Uterus (tissue), 4 donors: Measurements from ENCODE around the gene ZNF497. TPM values are rescaled to one million over a fixed set of nuclear protein-coding genes. Genes with fewer than 3 reads are reported as not detected.
"Not testable (repeated sequence)": the region's sequence is repeated elsewhere in the genome, so short reads cannot be mapped to it uniquely, and the experiment has no call there.

Source experiments
- DNase-seq, 2 donors: peaks; one replicate each; pipeline ENCODE4 v3.0.0-alpha.2; 2019 to 2020
- H3K27ac ChIP-seq, 2 donors: fragments of 200-600 bp; sonication (generic); 1 replicate in 1 of 2; 2 replicates in 1 of 2; pipeline ENCODE4 v1.5.1; 2016 to 2018
- H3K27me3 ChIP-seq, 2 donors: fragments of 200-600 bp; sonication (generic); one replicate each; pipeline ENCODE4 v1.5.1; 2018 to 2019; ENCODE audit warnings: control low read depth in 1 of 2
- H3K36me3 ChIP-seq, 2 donors: fragments of 200-600 bp; sonication (generic); one replicate each; pipeline ENCODE4 v1.5.1; 2019; ENCODE audit warnings: control low read depth in 1 of 2
- H3K4me1 ChIP-seq, 2 donors: fragments of 200-600 bp; sonication (generic); one replicate each; pipeline ENCODE4 v1.5.1; 2018 to 2019; ENCODE audit warnings: control low read depth in 1 of 2
- H3K4me3 ChIP-seq, 2 donors: fragments of 200-600 bp; sonication (generic); 1 replicate in 1 of 2; 2 replicates in 1 of 2; pipeline ENCODE4 v1.5.1; 2018 to 2019; ENCODE audit warnings: mild to moderate bottlenecking in 1 of 2
- H3K9me3 ChIP-seq, 2 donors: fragments of 200-600 bp; sonication (generic); one replicate each; pipeline ENCODE4 v1.5.1; 2019; ENCODE audit warnings: control low read depth in 1 of 2
- POLR2A ChIP-seq, 2 donors: fragments of 450-650 bp; IDR thresholded peaks; one replicate each; pipeline ENCODE4 v1.6.1; 2016; ENCODE audit warnings: antibody characterized with exemption in 2 of 2, mild to moderate bottlenecking in 1 of 2, moderate library complexity in 1 of 2
- intact Hi-C: fragments of 100-400 bp; cut with DNase I; formaldehyde crosslinking; loops from one replicate; pipeline ENCODE4 v1.15.1; 2023; ENCODE audit warnings: low total_unique reads
- total RNA-seq, 4 donors: library from RNA; depleted of rRNA in 3 of 4; stranded (reverse); fragments of >200 nt in 3 of 4; gene quantifications; one replicate each; pipeline versions ENCODE4 v1.1.0 to v1.2.4, GENCODE V29; 2014 to 2023
- TF ChIP-seq, protein P1 (sequence below), 4 experiments: fragments of 200-600 bp in 2 of 4; fragments of 450-650 bp in 2 of 4; sonication (generic) in 2 of 4; IDR thresholded peaks; one replicate each; pipeline ENCODE4 v1.5.1; 2016 to 2019; ENCODE audit warnings: antibody characterized with exemption in 4 of 4, mild to moderate bottlenecking in 2 of 4, moderate library complexity in 1 of 4
- donor health status: DM: yes; HTN: yes; CAD: no.

Gene ZNF497
- total RNA-seq, 4 donors from 2014 or later, result 3.4 to 7.2 (median 6.8) TPM; not detected in 1

DNA sequence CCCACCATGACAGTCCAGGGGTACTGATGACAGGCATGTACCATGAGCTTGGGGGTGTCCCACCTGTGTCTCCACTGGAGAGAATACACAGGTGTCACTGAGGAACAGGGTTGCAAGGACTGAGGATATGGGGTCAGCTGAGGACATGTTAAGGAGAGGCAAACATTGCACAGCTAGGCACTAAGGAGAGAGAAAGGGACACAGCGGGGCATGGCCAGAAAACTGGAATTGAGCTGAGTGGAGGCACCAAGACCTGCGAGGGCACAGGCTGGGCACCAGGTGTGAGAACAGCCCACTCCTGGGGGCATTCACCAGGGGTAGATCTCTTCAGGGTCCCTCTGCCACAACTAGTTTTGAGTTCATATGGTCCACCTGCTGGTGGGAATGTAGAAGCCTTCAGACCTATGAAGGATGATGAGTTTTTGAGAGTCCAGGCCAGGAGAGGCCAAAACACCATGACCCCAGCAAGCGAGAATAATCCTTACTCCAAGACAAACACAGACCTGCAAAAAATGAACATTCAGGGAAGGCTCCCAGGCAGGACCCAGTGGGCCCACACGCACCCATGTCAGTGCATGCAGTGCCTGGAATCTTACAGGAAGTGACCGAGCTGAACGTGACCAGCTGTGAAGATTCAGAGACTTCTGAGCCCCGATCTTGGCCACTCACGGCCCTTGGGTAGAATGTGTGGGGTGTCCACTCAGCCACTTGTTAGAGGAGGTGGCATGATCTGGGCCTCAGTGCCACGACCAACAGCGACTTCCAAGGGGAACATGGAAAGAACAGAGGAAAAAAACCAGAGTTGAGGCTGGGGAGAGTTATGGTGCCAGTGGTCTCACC lies 44.5 kb upstream of the ZNF497 start:
- no peak for DNase-seq
- H3K36me3 ChIP-seq, result no peaks in the 10 kb centered on the region
- H3K4me3 ChIP-seq, result peak overlapping the region; percentile 80 to 93
- H3K9me3 ChIP-seq, result no peaks in the 10 kb centered on the region
- H3K27me3 ChIP-seq, result no peaks in the 10 kb centered on the region
- intact Hi-C loops, result no loop called here
- no peak overlapping the region for H3K27ac ChIP-seq
- H3K4me1 ChIP-seq, result peaks cover 0 to 12% of the 10 kb centered on the region in 2 donors
- no peak for TF ChIP-seq POLR2A (IDR thresholded peaks at IDR 0.05)
- TF ChIP-seq, protein P1, sequence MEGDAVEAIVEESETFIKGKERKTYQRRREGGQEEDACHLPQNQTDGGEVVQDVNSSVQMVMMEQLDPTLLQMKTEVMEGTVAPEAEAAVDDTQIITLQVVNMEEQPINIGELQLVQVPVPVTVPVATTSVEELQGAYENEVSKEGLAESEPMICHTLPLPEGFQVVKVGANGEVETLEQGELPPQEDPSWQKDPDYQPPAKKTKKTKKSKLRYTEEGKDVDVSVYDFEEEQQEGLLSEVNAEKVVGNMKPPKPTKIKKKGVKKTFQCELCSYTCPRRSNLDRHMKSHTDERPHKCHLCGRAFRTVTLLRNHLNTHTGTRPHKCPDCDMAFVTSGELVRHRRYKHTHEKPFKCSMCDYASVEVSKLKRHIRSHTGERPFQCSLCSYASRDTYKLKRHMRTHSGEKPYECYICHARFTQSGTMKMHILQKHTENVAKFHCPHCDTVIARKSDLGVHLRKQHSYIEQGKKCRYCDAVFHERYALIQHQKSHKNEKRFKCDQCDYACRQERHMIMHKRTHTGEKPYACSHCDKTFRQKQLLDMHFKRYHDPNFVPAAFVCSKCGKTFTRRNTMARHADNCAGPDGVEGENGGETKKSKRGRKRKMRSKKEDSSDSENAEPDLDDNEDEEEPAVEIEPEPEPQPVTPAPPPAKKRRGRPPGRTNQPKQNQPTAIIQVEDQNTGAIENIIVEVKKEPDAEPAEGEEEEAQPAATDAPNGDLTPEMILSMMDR (IDR thresholded peaks at IDR 0.05), result no peak

DNA sequence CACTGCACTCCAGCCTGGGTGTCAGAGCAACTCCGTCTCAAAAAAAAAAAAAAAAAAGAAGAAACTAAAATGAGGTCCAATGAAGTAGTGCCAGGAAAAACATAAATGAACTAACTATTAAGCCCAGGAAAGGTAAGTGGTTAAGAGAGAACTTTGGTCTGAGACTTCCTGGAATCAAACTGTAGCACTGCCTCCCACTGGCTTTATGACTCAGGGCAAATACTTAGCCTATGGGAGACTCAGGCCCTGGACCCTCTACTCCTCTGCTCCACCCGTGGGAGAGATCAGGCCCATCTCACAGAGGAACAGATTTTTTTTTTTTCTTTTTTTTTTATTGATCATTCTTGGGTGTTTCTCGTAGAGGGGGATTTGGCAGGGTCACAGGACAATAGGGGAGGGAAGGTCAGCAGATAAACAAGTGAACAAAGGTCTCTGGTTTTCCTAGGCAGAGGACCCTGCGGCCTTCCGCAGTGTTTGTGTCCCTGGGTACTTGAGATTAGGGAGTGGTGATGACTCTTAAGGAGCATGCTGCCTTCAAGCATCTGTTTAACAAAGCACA lies 41.4 kb upstream of the ZNF497 start:
- H3K4me3 ChIP-seq, DNase-seq, H3K27ac ChIP-seq, H3K36me3 ChIP-seq, H3K27me3 ChIP-seq, intact Hi-C loops, H3K9me3 ChIP-seq: not testable (repeated sequence)
- peaks cover 0 to 13% of the 10 kb centered on the region in 2 donors for H3K4me1 ChIP-seq

DNA sequence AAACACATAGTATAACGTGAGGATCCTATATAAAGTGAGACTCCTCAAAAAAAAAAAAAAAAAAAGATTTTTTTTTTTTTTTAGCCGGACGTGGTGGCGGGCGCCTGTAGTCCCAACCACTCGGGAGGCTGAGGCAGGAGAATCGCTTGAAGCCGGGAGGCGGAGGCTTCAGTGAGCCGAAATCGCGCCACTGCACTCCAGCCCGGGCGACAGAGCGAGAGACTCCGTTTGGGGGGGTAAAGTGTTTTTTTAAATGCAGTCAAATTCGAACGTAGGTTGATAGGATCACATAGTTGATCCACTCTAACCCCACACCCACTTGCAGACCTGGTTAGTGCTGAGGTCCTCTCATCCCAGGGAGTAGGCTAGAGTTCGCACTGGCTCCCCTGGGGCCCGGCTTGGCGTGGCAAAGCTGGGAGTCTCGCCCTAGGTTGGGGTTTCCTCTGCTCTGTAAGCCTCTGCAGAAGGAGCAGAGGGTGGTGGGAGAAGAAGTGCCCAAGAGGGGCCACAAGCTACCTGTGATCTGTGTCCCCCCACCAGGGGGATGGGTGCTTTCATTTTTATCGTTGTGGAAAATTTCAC lies 39.4 kb upstream of the ZNF497 start:
- H3K27ac ChIP-seq, result peak overlapping the region in 1 of 2 donors; percentile 68
- peak overlapping the region; percentile 51 to 72 for H3K4me3 ChIP-seq
- intact Hi-C loops, result no loop called here

DNA sequence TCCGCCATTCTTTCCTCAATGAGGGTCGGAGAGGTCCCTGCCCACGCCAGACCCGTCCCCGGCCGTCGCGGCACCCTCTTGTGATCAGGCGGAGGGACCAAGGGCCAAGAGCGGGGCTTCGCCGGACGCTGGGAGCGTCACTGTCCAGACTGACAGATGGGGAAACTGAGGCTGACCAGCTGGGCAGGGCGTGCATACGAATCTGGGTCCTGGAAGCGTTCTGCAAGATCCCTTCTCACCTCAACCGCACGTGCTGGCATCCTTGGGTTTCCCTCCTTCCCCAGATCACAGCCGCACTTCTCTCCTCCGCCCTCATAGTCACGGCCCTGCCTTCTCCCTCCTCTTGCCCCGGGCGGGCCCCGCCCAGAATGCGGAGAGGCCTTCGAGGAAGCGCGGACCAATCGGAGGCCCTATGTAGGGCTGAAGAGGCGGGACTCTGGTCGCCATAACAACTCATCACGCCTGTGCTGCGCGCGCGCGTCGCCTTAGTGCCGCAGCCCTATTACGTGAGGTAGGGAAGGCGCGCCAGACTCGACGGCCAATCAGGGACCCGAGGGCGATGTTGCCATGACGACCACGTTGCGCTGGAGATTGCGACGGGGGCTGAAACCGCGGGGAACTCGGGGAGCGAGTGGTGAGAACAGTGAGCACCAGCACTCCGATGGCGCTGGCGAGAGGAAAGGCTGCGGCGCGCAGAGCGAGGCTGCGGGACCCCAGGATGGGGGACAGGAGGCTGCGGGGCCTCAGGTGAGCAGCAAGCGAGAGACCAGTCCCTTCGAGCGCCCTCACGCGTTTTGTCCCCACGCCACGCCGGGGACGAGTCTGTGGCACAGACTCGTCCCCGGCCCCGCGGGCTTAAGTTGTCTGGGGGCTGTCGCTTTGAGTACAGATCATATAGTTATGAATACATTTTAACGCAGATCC lies 38.6 kb upstream of the ZNF497 start:
- H3K4me3 ChIP-seq, result peak overlapping the region; percentile 51 to 72
- H3K9me3 ChIP-seq, result no peaks in the 10 kb centered on the region
- DNase-seq, result peak; percentile 99 to 100
- no peaks in the 10 kb centered on the region for H3K36me3 ChIP-seq
- peak overlapping the region; percentile 47 to 68 for H3K27ac ChIP-seq
- peaks cover 0 to 10% of the 10 kb centered on the region in 2 donors for H3K4me1 ChIP-seq
- H3K27me3 ChIP-seq, result peaks cover 0 to 5% of the 10 kb centered on the region in 2 donors
- intact Hi-C loops, result no loop called here
- peak; percentile 38 to 59 for TF ChIP-seq POLR2A (IDR thresholded peaks at IDR 0.05)
- TF ChIP-seq, protein P1 (IDR thresholded peaks at IDR 0.05), result peak in 1 of 4 experiments; percentile 10

More for the DNA sequence above, 39.4 kb upstream of the ZNF497 start:
- Histone ChIP-seq H3K27me3 (peaks cover 0 to under 1% of the 10 kb centered on the region in 2 donors), H3K4me1 (peaks cover 0 to 9% of the 10 kb centered on the region in 2 donors), H3K9me3 (no peaks in the 10 kb centered on the region), H3K36me3 (no peaks in the 10 kb centered on the region)
- no peak for DNase-seq
- TF ChIP-seq, protein P1 (IDR thresholded peaks at IDR 0.05), result no peak
- no peak for TF ChIP-seq POLR2A (IDR thresholded peaks at IDR 0.05)

DNA sequence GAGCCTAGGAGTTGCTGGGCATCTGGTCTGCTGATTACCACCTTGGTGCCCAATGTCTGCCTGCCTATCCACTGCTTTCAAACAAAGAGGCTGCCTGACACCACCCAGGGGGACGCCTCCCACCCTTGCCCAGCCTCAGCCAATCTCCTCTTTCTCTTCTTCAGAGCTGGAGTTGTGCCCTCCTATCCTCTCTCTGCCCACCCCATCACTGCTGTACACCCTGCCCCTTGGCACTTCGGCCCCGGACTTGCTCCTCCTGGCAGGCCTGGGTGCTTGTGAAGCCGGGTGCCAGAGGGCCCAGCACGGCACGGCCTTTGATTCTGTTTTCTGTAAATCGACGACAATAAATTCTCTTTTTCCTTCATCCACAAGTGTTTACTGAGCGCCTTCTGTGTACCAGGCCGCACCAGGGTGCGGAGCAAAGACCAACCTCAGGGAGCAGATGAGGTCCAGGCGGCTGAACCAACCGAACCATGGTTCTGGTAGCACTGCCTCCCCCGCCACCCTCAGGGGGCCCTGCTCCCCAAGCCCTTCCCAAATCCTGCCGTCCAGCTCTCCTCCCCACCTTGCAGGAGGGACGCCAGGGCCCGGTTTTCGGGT lies 37.9 kb upstream of the ZNF497 start:
- peak overlapping the region; percentile 44 to 72 for H3K4me3 ChIP-seq
- TF ChIP-seq, protein P1 (IDR thresholded peaks at IDR 0.05), result no peak
- no peak for TF ChIP-seq POLR2A (IDR thresholded peaks at IDR 0.05)
- H3K9me3 ChIP-seq, result no peaks in the 10 kb centered on the region
- no peaks in the 10 kb centered on the region for H3K36me3 ChIP-seq
- intact Hi-C loops, result no loop called here
- H3K27ac ChIP-seq, result peak overlapping the region; percentile 30 to 33
- peaks cover 0 to 5% of the 10 kb centered on the region in 2 donors for H3K27me3 ChIP-seq
- H3K4me1 ChIP-seq, result peaks cover 0 to 12% of the 10 kb centered on the region in 2 donors
- DNase-seq, result no peak
